Mononuclear cell (primary cell): ENCODE results near the gene TK2. TPM values are rescaled to one million over a fixed set of nuclear protein-coding genes. Genes with fewer than 3 reads are reported as not detected.

Experiments
- H3K27me3 ChIP-seq: 2 replicates; pipeline ENCODE4 v1.6.0; 2011; ENCODE audit warnings: low read length, control low read depth; ENCODE audit not compliant: insufficient read depth
- H3K4me1 ChIP-seq: 2 replicates; pipeline ENCODE4 v1.5.1; 2011; ENCODE audit warnings: mild to moderate bottlenecking, low read length, control low read depth; ENCODE audit not compliant: insufficient read depth
- H3K4me3 ChIP-seq: 2 replicates; pipeline ENCODE4 v1.5.1; 2011; ENCODE audit warnings: mild to moderate bottlenecking, low read length, moderate library complexity
- H3K9me3 ChIP-seq: 2 replicates; pipeline ENCODE4 v1.5.1; 2011; ENCODE audit warnings: low read depth, mild to moderate bottlenecking, control low read depth, low read length
- total RNA-seq: library from RNA; depleted of rRNA; stranded (reverse); fragments of >200 nt; gene quantifications from one replicate; pipeline ENCODE4 v1.2.3, GENCODE V29; 2012

Gene TK2
- total RNA-seq, 1 donor: 8.8 TPM

DNA sequence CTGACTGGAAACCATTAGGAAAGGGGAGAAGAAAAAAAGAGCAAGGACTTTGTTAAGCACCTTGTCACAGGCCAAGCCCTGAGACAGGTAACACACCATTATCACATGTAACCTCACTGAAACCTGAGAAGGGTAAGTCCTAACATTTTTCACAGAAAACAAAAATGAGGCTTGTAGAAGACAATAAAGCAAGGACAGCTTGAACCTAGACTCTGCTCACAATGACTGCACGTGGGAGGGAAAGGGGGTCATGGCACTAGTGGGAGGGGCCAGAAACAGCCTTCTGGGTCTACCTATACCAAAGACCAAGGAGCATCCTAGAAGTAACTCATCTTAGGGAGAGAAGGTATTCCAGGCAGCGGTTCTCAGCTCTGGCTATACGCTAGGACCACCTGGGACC is 7.5 kb downstream of the TK2 start:
- Histone ChIP-seq H3K4me3 (no peak overlapping the region), H3K27me3 (no peaks in the 10 kb centered on the region), H3K4me1 (peaks cover 52% of the 10 kb centered on the region), H3K9me3 (no peaks in the 10 kb centered on the region)

DNA sequence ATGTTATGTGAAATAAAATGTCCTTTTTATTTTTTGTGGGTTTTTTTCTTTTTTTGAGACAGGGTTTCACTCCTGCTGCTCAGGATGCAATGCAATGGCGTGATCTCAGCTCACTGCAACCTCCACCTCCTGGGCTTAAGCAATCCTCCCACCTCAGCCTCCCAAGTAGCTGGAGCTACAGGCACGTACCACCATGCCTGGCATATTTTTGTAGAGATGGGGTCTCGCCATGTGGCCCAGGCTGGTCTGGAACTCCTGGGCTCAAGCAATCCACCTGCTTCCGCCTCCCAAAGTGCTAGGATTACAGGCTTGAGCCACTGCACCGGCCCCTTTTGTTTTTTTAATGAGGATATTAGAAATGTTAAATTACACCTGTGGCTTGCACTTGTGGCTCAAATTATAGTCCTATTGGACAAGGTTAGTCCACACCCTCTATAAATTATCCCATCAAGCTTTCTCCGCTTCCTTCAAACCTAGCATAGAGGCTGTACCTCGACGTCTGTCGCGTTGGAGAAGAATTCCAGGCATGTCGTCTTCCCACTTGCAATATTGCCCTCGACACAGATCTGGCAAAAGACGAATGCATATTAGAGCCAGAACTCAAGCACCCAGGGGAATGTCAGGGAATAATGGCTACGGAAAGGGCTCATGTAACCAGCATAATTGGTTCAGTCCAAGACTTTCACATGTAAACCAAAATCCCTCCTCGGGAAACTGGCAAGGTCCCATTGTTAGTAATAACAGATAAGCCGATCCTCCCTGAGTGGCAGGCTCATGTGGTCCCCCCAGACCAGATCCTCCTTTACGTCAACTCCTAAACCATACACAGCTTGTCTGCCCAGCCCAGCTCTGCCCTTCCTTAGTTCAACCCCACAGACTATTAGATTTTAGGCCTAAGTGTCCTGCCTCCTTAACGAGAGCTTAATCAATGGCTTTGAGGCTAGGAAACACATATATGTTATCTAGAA is 8.2 kb downstream of the TK2 start:
- Histone ChIP-seq H3K27me3 (no peaks in the 10 kb centered on the region), H3K4me3 (no peak overlapping the region), H3K9me3 (no peaks in the 10 kb centered on the region), H3K4me1 (peaks cover 45% of the 10 kb centered on the region)

DNA sequence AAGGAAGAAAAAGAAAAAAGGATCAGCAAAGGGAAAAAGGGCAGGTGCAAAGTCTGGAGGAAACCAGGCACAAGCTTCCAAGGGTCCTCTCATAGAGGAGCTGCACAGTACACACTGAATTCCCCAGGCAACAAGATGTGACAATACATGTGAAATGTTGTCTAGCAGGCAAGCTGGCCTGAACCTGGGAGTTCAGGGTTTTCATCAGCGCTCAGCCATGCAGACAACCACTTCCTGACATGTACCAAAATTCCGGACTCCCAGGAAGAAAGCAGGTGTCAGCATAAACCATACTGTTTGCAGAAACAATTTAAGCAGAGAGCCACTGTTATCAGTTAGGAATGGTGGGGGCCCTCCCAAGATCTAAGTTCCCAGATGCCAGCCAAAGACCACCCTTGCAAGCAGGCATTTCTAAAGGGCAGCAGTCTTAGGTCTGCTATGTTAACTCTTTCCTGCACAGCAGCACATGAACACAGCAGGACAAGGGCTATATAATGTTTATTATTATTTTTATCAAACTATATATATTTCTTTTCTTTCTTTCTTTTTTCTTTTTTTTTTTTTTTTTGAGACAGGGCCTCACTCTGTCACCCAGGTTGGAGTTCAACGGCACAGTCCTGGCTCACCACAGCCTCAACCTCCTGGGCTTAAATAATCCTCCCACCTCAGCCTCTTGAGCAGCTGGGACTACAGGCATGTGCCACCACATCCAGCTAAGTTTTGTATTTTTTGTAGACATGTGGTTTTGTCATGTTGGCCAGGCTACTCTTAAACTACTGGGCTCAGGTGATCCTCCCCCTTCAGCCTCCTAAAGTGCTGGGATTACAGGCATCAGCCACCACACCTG is 10.1 kb downstream of the TK2 start:
- no peak overlapping the region for H3K4me3 ChIP-seq
- no peaks in the 10 kb centered on the region for H3K9me3 ChIP-seq
- H3K27me3 ChIP-seq: no peaks in the 10 kb centered on the region
- peaks cover 32% of the 10 kb centered on the region for H3K4me1 ChIP-seq

DNA sequence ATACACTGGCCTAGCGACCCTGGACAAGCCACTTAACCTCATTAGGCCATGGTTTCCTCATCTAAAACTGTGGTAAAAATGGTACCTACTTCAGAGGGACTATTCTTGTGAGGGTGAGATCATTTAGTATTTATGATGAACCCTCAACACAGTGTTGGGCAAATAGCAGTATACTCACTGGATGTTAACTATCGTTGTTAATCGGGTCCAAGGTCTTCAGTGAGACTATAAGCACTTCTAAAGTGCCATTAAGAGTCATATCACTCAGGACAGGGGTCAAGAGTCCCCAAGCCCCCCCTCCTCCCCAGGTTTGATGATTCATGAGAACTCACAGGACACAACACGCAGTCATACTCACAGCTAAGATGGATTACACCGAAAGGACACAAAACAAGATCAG is 11.0 kb downstream of the TK2 start:
- Histone ChIP-seq H3K9me3 (no peaks in the 10 kb centered on the region), H3K4me1 (peaks cover 23% of the 10 kb centered on the region), H3K27me3 (no peaks in the 10 kb centered on the region), H3K4me3 (no peak overlapping the region)

DNA sequence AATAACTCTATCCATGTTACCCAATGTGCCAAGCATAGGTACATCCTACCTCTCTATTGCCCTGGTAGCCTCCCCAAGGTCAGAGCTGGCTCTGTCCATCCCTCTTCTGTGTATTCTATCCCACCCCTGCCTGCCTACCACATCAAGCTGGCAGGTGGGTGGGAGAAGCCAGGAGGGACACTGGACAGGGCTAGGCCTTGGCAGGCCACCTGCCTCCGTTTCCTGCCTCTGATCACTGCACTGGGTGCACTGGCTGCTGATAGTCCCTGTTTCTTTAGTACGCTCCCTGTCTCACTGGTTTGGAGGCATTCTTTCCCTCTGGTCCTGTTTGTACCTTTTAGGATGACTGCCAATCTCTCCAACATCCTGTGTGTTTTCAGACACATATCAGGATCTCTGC is 12.7 kb downstream of the TK2 start:
- H3K4me1 ChIP-seq: peaks cover 15% of the 10 kb centered on the region
- no peak overlapping the region for H3K4me3 ChIP-seq
- H3K27me3 ChIP-seq: no peaks in the 10 kb centered on the region
- H3K9me3 ChIP-seq: no peaks in the 10 kb centered on the region

DNA sequence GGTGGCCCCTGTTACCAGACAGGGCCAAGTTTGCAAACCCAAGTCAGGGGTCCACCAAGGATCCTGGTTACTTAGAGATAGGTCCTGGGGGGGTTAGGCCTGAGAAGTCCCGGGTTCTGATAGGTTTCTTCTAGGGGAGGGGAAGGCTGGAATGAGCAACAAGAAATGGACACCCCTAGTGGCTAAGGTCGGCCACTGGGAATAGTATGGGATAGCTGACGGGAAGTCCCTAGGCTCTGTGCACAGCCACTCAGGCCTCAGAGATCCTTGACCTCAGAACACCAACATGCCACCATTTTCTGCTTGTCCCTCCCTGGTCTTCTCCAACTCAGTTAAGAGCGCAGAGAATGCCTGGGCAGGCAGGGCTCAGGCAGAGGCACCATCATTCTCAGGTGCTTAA is 13.4 kb downstream of the TK2 start:
- no peak overlapping the region for H3K4me3 ChIP-seq
- peaks cover 15% of the 10 kb centered on the region for H3K4me1 ChIP-seq
- H3K27me3 ChIP-seq: no peaks in the 10 kb centered on the region
- H3K9me3 ChIP-seq: no peaks in the 10 kb centered on the region

DNA sequence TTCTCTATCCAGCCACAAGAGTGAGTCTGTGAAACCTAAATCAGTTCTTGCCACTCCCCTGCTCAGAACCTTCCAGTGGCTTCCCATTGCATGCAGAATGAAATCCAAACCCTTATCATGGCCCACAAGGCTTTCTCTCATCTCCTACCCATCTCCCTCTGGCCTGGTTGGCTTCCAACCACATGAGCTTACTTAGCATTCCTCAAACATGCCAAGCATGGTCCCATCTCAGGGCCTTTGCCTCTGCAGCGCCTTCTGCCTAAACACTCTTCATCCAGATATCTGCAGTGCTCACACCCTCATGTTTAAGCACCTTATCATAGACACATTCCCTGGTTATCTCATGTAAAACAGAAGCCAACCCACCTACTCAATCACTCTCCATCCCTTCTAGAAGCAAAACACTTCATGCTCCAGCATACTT is 15.5 kb downstream of the TK2 start:
- Histone ChIP-seq H3K4me3 (no peak overlapping the region), H3K4me1 (peaks cover 6% of the 10 kb centered on the region), H3K27me3 (no peaks in the 10 kb centered on the region), H3K9me3 (no peaks in the 10 kb centered on the region)

DNA sequence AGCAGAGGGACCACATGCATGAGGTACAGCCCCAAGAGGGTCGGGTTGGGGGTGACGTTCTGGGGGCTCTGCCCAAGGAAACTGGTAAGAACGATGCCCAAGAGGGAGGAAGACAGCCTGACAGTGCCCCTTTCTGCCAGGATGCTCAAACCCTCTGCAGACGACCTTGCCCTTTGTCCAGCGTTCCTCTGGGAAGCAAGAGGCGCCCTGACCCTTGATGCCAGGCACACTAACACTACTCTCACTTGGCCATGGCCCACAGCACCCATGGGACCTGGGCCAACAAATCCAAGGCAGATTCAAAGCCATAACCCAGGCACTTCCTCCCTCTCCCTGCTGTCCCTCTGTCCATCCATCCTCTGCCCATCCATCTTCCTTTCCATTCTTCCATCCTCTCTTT is 20.4 kb downstream of the TK2 start:
- no peak overlapping the region for H3K4me3 ChIP-seq

DNA sequence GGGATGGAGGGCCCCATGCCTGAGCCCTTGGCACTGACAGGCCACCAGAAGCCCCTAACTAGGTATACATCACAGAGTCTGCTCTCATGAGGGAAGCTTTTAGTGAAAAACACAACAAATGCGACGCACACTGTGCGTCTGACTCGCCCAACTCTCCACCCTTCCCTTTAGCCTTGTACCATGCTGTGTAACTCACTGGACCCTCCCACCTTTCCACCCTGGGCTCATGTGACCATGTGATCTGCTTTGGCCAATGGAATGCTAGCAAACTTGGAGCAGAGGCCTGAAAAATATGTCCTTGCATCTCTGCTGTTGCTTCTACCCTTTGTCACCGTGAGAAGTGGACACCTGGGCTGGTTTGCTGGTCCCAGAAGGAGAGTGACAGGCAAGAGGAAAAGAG is 21.6 kb downstream of the TK2 start:
- no peaks in the 10 kb centered on the region for H3K9me3 ChIP-seq
- H3K4me1 ChIP-seq: peaks cover 40% of the 10 kb centered on the region
- no peak overlapping the region for H3K4me3 ChIP-seq
- H3K27me3 ChIP-seq: no peaks in the 10 kb centered on the region

More for the DNA sequence above, 20.4 kb downstream of the TK2 start:
- Histone ChIP-seq H3K27me3 (no peaks in the 10 kb centered on the region), H3K4me1 (peaks cover 28% of the 10 kb centered on the region), H3K9me3 (no peaks in the 10 kb centered on the region)

DNA sequence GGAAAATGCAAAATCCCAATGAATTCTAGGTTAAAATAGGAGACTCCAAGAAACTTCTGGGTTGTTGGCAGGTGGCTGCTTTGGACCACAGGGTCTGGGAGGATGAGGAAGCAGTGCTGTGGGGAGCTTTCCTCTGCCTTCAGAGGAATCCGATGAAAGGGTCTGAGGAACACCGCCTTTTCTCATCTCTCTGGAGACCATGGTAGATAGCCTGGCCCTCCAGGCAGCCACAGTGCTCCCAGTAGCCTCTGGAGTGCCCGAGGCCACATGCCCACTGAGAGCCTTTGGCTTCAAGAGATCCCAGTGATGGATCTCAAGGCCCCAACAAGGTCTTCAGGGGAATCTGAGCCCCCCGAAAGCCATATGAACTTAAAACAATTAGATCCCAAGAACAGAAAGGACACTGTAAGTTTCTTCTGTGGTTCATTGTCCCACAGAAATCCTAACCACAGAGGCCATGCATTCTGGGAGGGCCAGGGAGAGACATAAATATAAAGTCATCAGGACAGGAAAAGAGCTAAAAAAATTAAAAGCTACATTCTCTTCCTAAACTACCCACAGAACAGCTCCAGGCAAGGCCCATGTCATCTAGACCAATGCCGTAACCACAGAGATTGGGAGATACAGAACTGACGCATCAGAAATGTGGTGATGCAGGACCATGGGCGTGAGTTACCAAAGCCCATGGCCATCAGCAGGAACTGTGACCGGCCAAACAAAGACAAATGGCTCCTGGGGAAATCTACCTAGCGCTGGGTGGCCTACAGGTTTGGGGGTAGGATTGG is 24.3 kb downstream of the TK2 start:
- H3K27me3 ChIP-seq: no peaks in the 10 kb centered on the region
- H3K4me3 ChIP-seq: no peak overlapping the region
- H3K9me3 ChIP-seq: no peaks in the 10 kb centered on the region
- H3K4me1 ChIP-seq: peaks cover 67% of the 10 kb centered on the region

DNA sequence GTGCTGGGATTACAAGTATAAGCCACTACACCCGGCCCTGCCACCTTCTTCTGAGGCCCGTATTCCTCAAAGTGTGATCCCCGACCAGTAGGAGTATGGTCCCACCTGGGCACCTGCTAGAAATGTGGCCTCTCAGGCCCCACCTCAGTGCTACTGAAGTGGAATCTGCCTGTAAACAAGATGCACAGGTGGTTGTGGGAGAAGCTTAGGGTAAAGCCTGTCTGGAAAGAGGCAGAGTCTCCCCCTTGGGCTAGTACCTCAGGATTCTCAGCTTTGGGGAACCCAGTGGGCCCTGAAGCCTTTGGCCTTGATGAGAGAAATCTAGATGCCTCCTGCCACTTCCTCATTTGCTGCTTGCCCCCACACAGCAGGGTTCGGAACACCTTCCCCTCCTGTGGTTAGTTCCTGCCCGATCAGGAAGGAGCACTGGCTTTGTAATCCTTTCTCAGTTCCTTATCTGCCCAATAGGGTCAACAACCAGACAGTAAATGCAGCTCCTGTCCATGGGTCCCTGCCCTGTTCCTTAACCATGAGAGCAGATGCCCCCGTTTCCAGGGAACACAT is 25.2 kb downstream of the TK2 start:
- Histone ChIP-seq H3K9me3 (no peaks in the 10 kb centered on the region), H3K4me3 (no peak overlapping the region), H3K4me1 (peaks cover 76% of the 10 kb centered on the region), H3K27me3 (no peaks in the 10 kb centered on the region)

DNA sequence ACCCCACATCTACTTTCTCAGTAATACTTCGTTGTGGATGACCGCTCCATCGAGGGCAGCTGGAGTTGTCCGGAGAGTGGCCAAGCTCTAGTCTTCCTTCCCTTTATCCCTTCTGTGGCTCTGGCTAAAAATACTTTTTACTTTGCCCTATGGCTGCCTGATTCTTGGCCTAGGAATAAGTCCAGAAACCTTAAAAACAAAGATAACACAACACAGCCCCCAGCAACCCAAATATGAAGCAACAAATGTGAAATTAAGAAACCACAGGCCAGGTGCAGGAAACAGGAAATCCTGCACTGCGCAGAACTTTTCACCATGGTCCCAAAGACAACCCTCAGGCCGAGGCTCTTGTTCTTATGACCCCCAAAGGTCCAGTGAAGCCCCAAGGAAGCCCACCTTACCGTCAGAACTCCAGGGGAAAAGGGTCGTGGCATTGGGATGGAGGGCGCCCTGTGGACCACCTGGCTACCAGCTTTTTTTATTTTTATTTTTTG is 26.0 kb downstream of the TK2 start:
- Histone ChIP-seq H3K27me3 (no peaks in the 10 kb centered on the region), H3K9me3 (no peaks in the 10 kb centered on the region), H3K4me1 (peaks cover 84% of the 10 kb centered on the region), H3K4me3 (no peak overlapping the region)

DNA sequence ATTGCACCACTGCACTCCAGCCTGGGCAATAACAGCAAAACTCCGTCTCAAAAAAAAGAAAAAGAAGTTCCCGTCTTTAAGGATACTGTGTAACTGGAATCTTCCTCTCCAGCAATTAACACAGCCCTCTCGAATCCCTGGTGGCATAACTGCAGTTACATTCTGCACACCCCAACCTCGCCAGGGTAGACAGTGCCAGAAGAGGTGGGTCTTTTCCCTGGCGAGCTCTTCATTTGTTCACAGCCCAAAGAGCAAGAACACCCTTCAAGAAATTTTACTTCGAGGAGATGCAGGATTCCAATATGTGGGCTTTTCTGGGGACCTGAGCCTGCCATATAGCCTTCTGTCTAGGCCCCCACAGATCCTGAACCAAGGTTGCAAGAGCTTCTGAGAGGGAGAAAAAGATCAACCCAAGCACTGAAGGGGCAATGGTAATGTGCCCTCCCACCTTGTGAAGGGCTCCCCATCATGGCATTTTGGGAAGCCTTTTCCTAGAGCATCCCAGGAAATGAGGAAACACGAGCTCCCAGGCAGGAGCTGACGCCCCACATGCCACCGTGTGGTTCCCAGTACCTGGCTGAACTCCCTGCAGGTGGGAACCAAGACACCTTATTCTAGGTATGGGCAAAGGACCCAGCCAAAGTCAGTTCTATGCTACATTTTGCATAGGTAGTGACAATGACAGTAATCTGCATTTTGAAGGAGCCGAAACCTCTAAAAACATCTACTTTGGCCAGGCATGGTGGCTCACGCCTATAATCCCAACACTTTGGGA is 26.9 kb downstream of the TK2 start:
- Histone ChIP-seq H3K4me1 (peaks cover 93% of the 10 kb centered on the region), H3K4me3 (no peak overlapping the region), H3K27me3 (no peaks in the 10 kb centered on the region), H3K9me3 (no peaks in the 10 kb centered on the region)
